ENCODE data around the gene MAML3.

GRCh38 chr4:139896091-139896604, 257.8 kb downstream of the MAML3 start:
- no peak for TF ChIP-seq TAF1 (IDR thresholded peaks at IDR 0.05; ENCODE audit: borderline replicate concordance, insufficient read depth, low read length)
- TF ChIP-seq POLR2AphosphoS5 (IDR thresholded peaks at IDR 0.05; ENCODE audit: low read depth, low read length) = no peak
- no peak for TF ChIP-seq REST (IDR thresholded peaks at IDR 0.05; ENCODE audit: insufficient read depth in 1 of 2, low read depth in 2 of 2, low read length in 2 of 2)
- no peak for TF ChIP-seq SIN3A (IDR thresholded peaks at IDR 0.05; ENCODE audit: borderline replicate concordance, insufficient read depth, low read length)
